CD14-positive monocyte (primary cell): ENCODE data around the gene ZBTB39. TPM values are rescaled to one million over a fixed set of nuclear protein-coding genes. Genes with fewer than 3 reads are reported as not detected.
"Not testable (repeated sequence)": the region's sequence is repeated elsewhere in the genome, so short reads cannot be mapped to it uniquely, and the experiment has no call there.

Source experiments
- DNase-seq, 3 donors: peaks; one replicate each; pipeline ENCODE4 v3.0.0-alpha.2; 2011 to 2022
- H2AFZ ChIP-seq: 2 replicates; pipeline ENCODE4 v1.6.0; 2012; ENCODE audit warnings: mild to moderate bottlenecking, low read depth, low read length, inconsistent platforms; ENCODE audit not compliant: insufficient read depth, poor library complexity, severe bottlenecking
- H3K27ac ChIP-seq, 2 donors: 1 replicate in 1 of 2; 2 replicates in 1 of 2; pipeline ENCODE4 v1.5.1; 2012 to 2013; ENCODE audit warnings: low read length in 2 of 2, control low read depth in 1 of 2, inconsistent platforms in 1 of 2, low read depth in 1 of 2, mild to moderate bottlenecking in 1 of 2
- H3K27me3 ChIP-seq, 2 donors: one replicate each; pipeline versions ENCODE4 v1.6.0 to v1.6.1; 2011 to 2013; ENCODE audit warnings: low read length in 2 of 2; ENCODE audit not compliant: control insufficient read depth in 2 of 2, insufficient read depth in 2 of 2
- H3K36me3 ChIP-seq, 2 donors: replicated peaks in 1 of 2; 1 replicate in 1 of 2; 2 replicates in 1 of 2; pipeline versions ENCODE4 v1.5.1 to v1.6.1; 2012 to 2013; ENCODE audit warnings: low read length in 2 of 2, control low read depth in 1 of 2, inconsistent platforms in 1 of 2, mild to moderate bottlenecking in 1 of 2; ENCODE audit not compliant: insufficient read depth in 2 of 2, control insufficient read depth in 1 of 2
- H3K4me1 ChIP-seq, 2 donors: 1 replicate in 1 of 2; 2 replicates in 1 of 2; pipeline versions ENCODE4 v1.5.1 to v1.6.1; 2012 to 2013; ENCODE audit warnings: low read length in 2 of 2, control low read depth in 1 of 2, inconsistent platforms in 1 of 2, mild to moderate bottlenecking in 1 of 2, moderate library complexity in 1 of 2; ENCODE audit not compliant: insufficient read depth in 2 of 2, control insufficient read depth in 1 of 2
- H3K4me2 ChIP-seq: replicated peaks from 2 replicates; pipeline ENCODE3; 2012; ENCODE audit warnings: low read length, moderate library complexity, mild to moderate bottlenecking; ENCODE audit not compliant: poor library complexity, severe bottlenecking; ENCODE audit errors: extremely low read depth
- H3K4me3 ChIP-seq, 3 experiments: fragments of 200-600 bp in 1 of 3; sonication (generic) in 1 of 3; replicated peaks in 1 of 3; 1 replicate in 2 of 3; 2 replicates in 1 of 3; pipeline ENCODE4 v1.5.1; 2011 to 2013; ENCODE audit warnings: low read length in 3 of 3, mild to moderate bottlenecking in 3 of 3, control low read depth in 2 of 3, low read depth in 2 of 3, inconsistent platforms in 1 of 3, moderate library complexity in 1 of 3
- H3K79me2 ChIP-seq: 2 replicates; pipeline ENCODE4 v1.6.0; 2012; ENCODE audit warnings: mild to moderate bottlenecking, control low read depth, inconsistent platforms, low read length, moderate library complexity; ENCODE audit not compliant: insufficient read depth
- H3K9ac ChIP-seq: 2 replicates; pipeline ENCODE4 v1.6.0; 2017; ENCODE audit warnings: low read length, mild to moderate bottlenecking; ENCODE audit not compliant: insufficient read depth, poor library complexity, severe bottlenecking
- H3K9me3 ChIP-seq, 2 donors: replicated peaks in 1 of 2; 1 replicate in 1 of 2; 2 replicates in 1 of 2; pipeline versions ENCODE4 v1.5.1 to v1.6.1; 2012 to 2013; ENCODE audit warnings: low read length in 2 of 2, control low read depth in 1 of 2; ENCODE audit not compliant: control insufficient read depth in 1 of 2, insufficient read depth in 1 of 2
- H4K20me1 ChIP-seq: 2 replicates; pipeline ENCODE4 v1.6.0; 2012; ENCODE audit warnings: mild to moderate bottlenecking, low read length, control low read depth, moderate library complexity; ENCODE audit not compliant: insufficient read depth
- H3K27ac Mint-ChIP-seq, 7 donors: one replicate each; pipeline ENCODE4 v1.8.0; 2020; ENCODE audit warnings: mild to moderate bottlenecking in 7 of 7, mixed read lengths in 7 of 7, moderate library complexity in 6 of 7, inconsistent platforms in 2 of 7
- H3K27me3 Mint-ChIP-seq, 3 donors: one replicate each; pipeline ENCODE4 v1.8.0; 2021 to 2022; ENCODE audit warnings: low read depth in 3 of 3, mild to moderate bottlenecking in 3 of 3, mixed read lengths in 3 of 3, moderate library complexity in 3 of 3, inconsistent platforms in 1 of 3
- H3K36me3 Mint-ChIP-seq, 2 donors: one replicate each; pipeline ENCODE4 v1.8.0; 2020; ENCODE audit warnings: mixed read lengths in 2 of 2, inconsistent platforms in 1 of 2, mild to moderate bottlenecking in 1 of 2
- H3K4me1 Mint-ChIP-seq: one replicate; pipeline ENCODE4 v1.8.0; 2020; ENCODE audit warnings: mild to moderate bottlenecking, mixed read lengths
- H3K4me3 Mint-ChIP-seq, 2 donors: one replicate each; pipeline ENCODE4 v1.8.0; 2020; ENCODE audit warnings: mild to moderate bottlenecking in 2 of 2, mixed read lengths in 2 of 2, moderate library complexity in 1 of 2
- H3K9me3 Mint-ChIP-seq, 7 donors: one replicate each; pipeline ENCODE4 v1.8.0; 2020 to 2022; ENCODE audit warnings: mixed read lengths in 7 of 7, mild to moderate bottlenecking in 6 of 7, moderate library complexity in 6 of 7, inconsistent platforms in 2 of 7
- WGBS: methylation state at CpG from one replicate; pipeline ENCODE4 v1.1.5; 2013; ENCODE audit warnings: missing lambda C conversion rate; ENCODE audit not compliant: insufficient coverage; 5-methylcytosine and 5-hydroxymethylcytosine counted together
- intact Hi-C, 2 donors: fragments of 100-400 bp; cut with micrococcal nuclease; formaldehyde crosslinking; loops; one replicate each; pipeline versions ENCODE4 v1.15.0 to v1.15.1; 2023
- polyA plus RNA-seq, 3 donors: library from polyadenylated mRNA; depleted of rRNA in 1 of 3; unstranded in 2 of 3; stranded (reverse) in 1 of 3; fragments of 300-500 nt in 2 of 3; fragments of >200 nt in 1 of 3; fragmentation: Illumina TruSeq in 2 of 3; gene quantifications; 1 replicate in 2 of 3; 2 replicates in 1 of 3; pipeline ENCODE4 v1.2.3, GENCODE V29; 2012 to 2021

ZBTB39 gene
- polyA plus RNA-seq, 3 donors, result 0.65 to 3.7 (median 1.2) TPM

GRCh38 chr12:56974224-56974623 is 32.1 kb downstream of the ZBTB39 start:
- H3K79me2 ChIP-seq, H3K27me3 ChIP-seq, H3K9ac ChIP-seq, H3K4me3 ChIP-seq, DNase-seq, H3K4me3 Mint-ChIP-seq, H2AFZ ChIP-seq, H4K20me1 ChIP-seq, H3K36me3 Mint-ChIP-seq, H3K9me3 Mint-ChIP-seq, H3K4me1 Mint-ChIP-seq, H3K9me3 ChIP-seq, H3K27ac Mint-ChIP-seq, intact Hi-C loops, H3K27me3 Mint-ChIP-seq, H3K36me3 ChIP-seq, H3K27ac ChIP-seq, H3K4me2 ChIP-seq, H3K4me1 ChIP-seq: not testable (repeated sequence)
- no CpG with 5 or more reads among the region's 3 CpGs for WGBS

GRCh38 chr12:56968910-56969309 is 37.4 kb downstream of the ZBTB39 start:
- DNase-seq, H3K4me3 Mint-ChIP-seq, H3K27me3 Mint-ChIP-seq, H3K4me2 ChIP-seq, H3K9me3 ChIP-seq, intact Hi-C loops, H4K20me1 ChIP-seq, H3K4me3 ChIP-seq, H3K27ac ChIP-seq, H3K4me1 Mint-ChIP-seq, H3K27ac Mint-ChIP-seq, H3K36me3 Mint-ChIP-seq, H3K9ac ChIP-seq, H3K79me2 ChIP-seq, H3K36me3 ChIP-seq, H2AFZ ChIP-seq, H3K4me1 ChIP-seq, H3K27me3 ChIP-seq: not testable (repeated sequence)
- peaks cover 5 to 14% (median 9%) of the 10 kb centered on the region in 7 donors for H3K9me3 Mint-ChIP-seq
- WGBS, result no CpG with 5 or more reads among the region's 6 CpGs

GRCh38 chr12:56965997-56966642 is 40.2 kb downstream of the ZBTB39 start:
- H3K4me2 ChIP-seq, H2AFZ ChIP-seq, H3K4me3 Mint-ChIP-seq, H3K4me1 Mint-ChIP-seq, H3K9me3 ChIP-seq, H3K9ac ChIP-seq, H3K27ac ChIP-seq, H3K27me3 ChIP-seq, H3K27me3 Mint-ChIP-seq, DNase-seq, H3K36me3 Mint-ChIP-seq, H3K4me1 ChIP-seq, H3K79me2 ChIP-seq, H3K36me3 ChIP-seq, H3K4me3 ChIP-seq, H4K20me1 ChIP-seq, intact Hi-C loops: not testable (repeated sequence)
- peaks cover 9 to 19% (median 12%) of the 10 kb centered on the region in 7 donors for H3K9me3 Mint-ChIP-seq
- 98% methylated on average over 7 of the region's 15 CpGs for WGBS
- peak overlapping the region in 1 of 7 donors; percentile 20 for H3K27ac Mint-ChIP-seq

GRCh38 chr12:56965124-56965523 is 41.2 kb downstream of the ZBTB39 start:
- H3K4me2 ChIP-seq, H3K9me3 ChIP-seq, DNase-seq, H3K36me3 ChIP-seq, H4K20me1 ChIP-seq, H2AFZ ChIP-seq, H3K9ac ChIP-seq, H3K27me3 ChIP-seq, H3K27ac Mint-ChIP-seq, H3K27me3 Mint-ChIP-seq, H3K36me3 Mint-ChIP-seq, intact Hi-C loops, H3K79me2 ChIP-seq, H3K4me1 ChIP-seq, H3K4me3 ChIP-seq, H3K27ac ChIP-seq, H3K4me3 Mint-ChIP-seq, H3K4me1 Mint-ChIP-seq: not testable (repeated sequence)
- whole genome bisulfite sequencing, result no CpG with 5 or more reads among the region's 4 CpGs
- peaks cover 11 to 22% (median 12%) of the 10 kb centered on the region in 7 donors for H3K9me3 Mint-ChIP-seq
